Fibroblast of the aortic adventitia (primary cell): ENCODE results near the gene PF4V1. TPM values are rescaled to one million over a fixed set of nuclear protein-coding genes. Genes with fewer than 3 reads are reported as not detected.

Experiments
- DNase-seq: peaks from one replicate; pipeline ENCODE4 v3.0.0-alpha.2; 2010; ENCODE audit warnings: low read depth
- H3K4me3 ChIP-seq: 2 replicates; pipeline ENCODE4 v1.5.1; 2011; ENCODE audit warnings: low read depth, mild to moderate bottlenecking, control low read depth, low read length, moderate library complexity
- CTCF ChIP-seq: IDR thresholded peaks from 2 replicates; pipeline ENCODE4 v1.5.1; 2011; ENCODE audit warnings: mild to moderate bottlenecking, low read length, control low read depth, inconsistent platforms; ENCODE audit not compliant: insufficient read depth
- total RNA-seq: library from RNA; depleted of rRNA; stranded (reverse); fragments of >200 nt; gene quantifications from 2 replicates; pipeline ENCODE4 v1.2.3, GENCODE V29; 2012; ENCODE audit warnings: low replicate concordance

The PF4V1 gene
- total RNA-seq, 1 donor = not detected

GRCh38 chr4:73860181-73860580 is 7.1 kb downstream of the PF4V1 start:
- no peak for TF ChIP-seq CTCF
- H3K4me3 ChIP-seq = no peak overlapping the region
- DNase-seq = no peak

- TF ChIP-seq CTCF = no peak
- no peak overlapping the region for H3K4me3 ChIP-seq
- DNase-seq = no peak
Measured at GRCh38 chr4:73860917-73861316, 7.8 kb downstream of the PF4V1 start.

- peak; percentile 49 for DNase-seq
- TF ChIP-seq CTCF = no peak
- H3K4me3 ChIP-seq = no peak overlapping the region
Measured at GRCh38 chr4:73862322-73862721, 9.2 kb downstream of the PF4V1 start.

- no peak overlapping the region for H3K4me3 ChIP-seq
- no peak for TF ChIP-seq CTCF
Measured at GRCh38 chr4:73864365-73864764, 11.3 kb downstream of the PF4V1 start.

GRCh38 chr4:73864961-73865360 is 11.9 kb downstream of the PF4V1 start:
- no peak for TF ChIP-seq CTCF
- DNase-seq = peak; percentile 81

More at GRCh38 chr4:73864365-73864764, 11.3 kb downstream of the PF4V1 start:
- DNase-seq = no peak

GRCh38 chr4:73865431-73866096 is 12.5 kb downstream of the PF4V1 start:
- no peak overlapping the region for H3K4me3 ChIP-seq
- no peak for DNase-seq
- no peak for TF ChIP-seq CTCF

More at GRCh38 chr4:73864961-73865360, 11.9 kb downstream of the PF4V1 start:
- H3K4me3 ChIP-seq = no peak overlapping the region

GRCh38 chr4:73866246-73866645 is 13.2 kb downstream of the PF4V1 start:
- no peak for DNase-seq
- no peak for TF ChIP-seq CTCF
- no peak overlapping the region for H3K4me3 ChIP-seq
